Colonic mucosa (tissue), 4 donors: ENCODE measurements around the gene CACNG5. TPM values are rescaled to one million over a fixed set of nuclear protein-coding genes. Genes with fewer than 3 reads are reported as not detected.

ENCODE experiments used
- DNase-seq: peaks from one replicate; pipeline ENCODE4 v3.0.0-alpha.2; 2020
- H3K27ac ChIP-seq: fragments of 200-600 bp; one replicate; pipeline ENCODE4 v1.8.0; 2021
- H3K27me3 ChIP-seq: fragments of 200-600 bp; one replicate; pipeline ENCODE4 v1.8.0; 2021
- H3K36me3 ChIP-seq: fragments of 200-600 bp; one replicate; pipeline ENCODE4 v1.8.0; 2021
- H3K4me1 ChIP-seq: fragments of 200-600 bp; one replicate; pipeline ENCODE4 v1.8.0; 2021; ENCODE audit warnings: mild to moderate bottlenecking
- H3K4me3 ChIP-seq: fragments of 200-600 bp; one replicate; pipeline ENCODE4 v1.8.0; 2021
- H3K9ac ChIP-seq, 2 donors: one replicate each; pipeline ENCODE4 v1.7.0; 2013; ENCODE audit warnings: control low read depth in 2 of 2, low read depth in 2 of 2, low read length in 2 of 2
- H3K9me3 ChIP-seq: fragments of 200-600 bp; one replicate; pipeline ENCODE4 v1.8.0; 2021
- intact Hi-C: fragments of 100-400 bp; cut with DNase I; formaldehyde crosslinking; loops from one replicate; pipeline ENCODE4 v1.14.1; 2022
- total RNA-seq, 2 donors: library from RNA; stranded (reverse); fragmentation: NEBNext Ultra II Directional in 1 of 2; extraction: Animal tissue kit (Norgen Biotek cat#: 25700) in 1 of 2; gene quantifications; one replicate each; pipeline ENCODE4 v1.2.1, GENCODE V29; 2021
- TF ChIP-seq, protein P1 (sequence below): fragments of 200-600 bp; IDR thresholded peaks from one replicate; pipeline ENCODE4 v1.8.0; 2022; ENCODE audit warnings: antibody characterized with exemption, mild to moderate bottlenecking
- donor health status: healthy.
- donor health status: DM: no; HTN: no; CAD: no.
- donor health status: DM: no; HTN: no; CAD: no.

Gene CACNG5
- total RNA-seq, 2 donors from 2014 or later = 0.19 TPM; not detected in 1

DNA sequence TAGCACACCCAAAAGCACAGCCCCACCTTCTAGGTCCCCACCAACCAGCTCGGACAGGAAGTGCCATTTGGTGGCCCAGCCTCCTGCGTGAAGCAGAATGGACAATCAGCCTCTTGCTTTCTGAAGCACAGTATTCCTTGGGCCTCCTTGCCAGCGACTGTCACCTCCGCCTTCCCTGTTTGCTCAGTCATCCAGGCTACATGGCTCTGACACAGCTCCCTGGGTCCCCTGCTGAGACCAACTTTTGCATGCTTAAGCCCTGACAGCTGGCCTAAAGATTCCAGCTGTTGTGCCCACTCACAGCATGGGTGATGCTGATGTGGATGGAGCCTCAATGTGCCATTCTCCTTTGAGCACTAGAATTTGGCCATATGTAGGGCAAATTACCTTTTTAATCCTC lies 4.5 kb upstream of the CACNG5 start:
- Histone ChIP-seq H3K27ac (no peak overlapping the region), H3K36me3 (no peaks in the 10 kb centered on the region), H3K4me3 (no peak overlapping the region), H3K9ac (no peak overlapping the region), H3K4me1 (no peaks in the 10 kb centered on the region), H3K9me3 (no peaks in the 10 kb centered on the region), H3K27me3 (peaks cover 19% of the 10 kb centered on the region)
- no peak for DNase-seq
- TF ChIP-seq, protein P1, sequence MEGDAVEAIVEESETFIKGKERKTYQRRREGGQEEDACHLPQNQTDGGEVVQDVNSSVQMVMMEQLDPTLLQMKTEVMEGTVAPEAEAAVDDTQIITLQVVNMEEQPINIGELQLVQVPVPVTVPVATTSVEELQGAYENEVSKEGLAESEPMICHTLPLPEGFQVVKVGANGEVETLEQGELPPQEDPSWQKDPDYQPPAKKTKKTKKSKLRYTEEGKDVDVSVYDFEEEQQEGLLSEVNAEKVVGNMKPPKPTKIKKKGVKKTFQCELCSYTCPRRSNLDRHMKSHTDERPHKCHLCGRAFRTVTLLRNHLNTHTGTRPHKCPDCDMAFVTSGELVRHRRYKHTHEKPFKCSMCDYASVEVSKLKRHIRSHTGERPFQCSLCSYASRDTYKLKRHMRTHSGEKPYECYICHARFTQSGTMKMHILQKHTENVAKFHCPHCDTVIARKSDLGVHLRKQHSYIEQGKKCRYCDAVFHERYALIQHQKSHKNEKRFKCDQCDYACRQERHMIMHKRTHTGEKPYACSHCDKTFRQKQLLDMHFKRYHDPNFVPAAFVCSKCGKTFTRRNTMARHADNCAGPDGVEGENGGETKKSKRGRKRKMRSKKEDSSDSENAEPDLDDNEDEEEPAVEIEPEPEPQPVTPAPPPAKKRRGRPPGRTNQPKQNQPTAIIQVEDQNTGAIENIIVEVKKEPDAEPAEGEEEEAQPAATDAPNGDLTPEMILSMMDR = no peak
- intact Hi-C loops = no loop called here

DNA sequence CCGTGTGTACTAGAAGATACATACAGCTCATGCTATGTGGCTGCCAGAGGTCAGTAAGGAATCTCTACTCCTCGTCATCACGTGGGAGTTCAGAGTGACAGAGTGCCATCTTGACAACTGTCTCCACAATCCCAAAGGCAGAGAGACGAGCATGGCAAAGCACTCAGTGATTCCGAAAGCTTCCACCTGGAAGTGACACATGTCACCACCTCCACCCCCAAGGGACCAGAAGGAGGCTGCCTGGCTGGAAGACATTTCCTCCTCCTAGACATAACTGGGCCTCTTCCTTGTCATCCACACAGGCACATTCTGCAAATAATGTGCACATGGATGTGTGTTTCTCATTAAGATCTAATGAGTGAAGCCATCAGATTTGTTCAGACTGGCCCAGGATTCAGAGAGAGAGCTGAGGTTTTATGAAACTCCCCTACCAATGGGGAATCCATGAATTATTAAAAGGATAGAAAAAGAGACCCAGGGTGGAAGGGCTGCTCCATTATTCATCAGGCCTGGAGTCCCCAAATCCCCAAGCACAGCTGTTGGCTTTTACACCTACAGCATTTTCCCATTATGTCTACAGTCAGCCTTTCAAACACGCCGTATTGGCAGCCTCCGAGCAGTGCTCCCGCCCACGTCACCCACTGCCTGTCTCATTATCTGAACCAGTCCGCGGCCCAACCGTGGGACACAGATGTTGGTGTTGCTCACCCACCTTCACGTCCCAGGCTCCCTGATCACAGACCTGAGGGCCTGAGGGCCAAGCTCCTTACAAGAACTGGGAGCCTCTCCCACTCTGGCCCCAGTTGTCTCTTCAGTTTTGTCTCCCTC lies 3.3 kb upstream of the CACNG5 start:
- H3K4me3 ChIP-seq = no peak overlapping the region
- no peak overlapping the region for H3K9ac ChIP-seq
- H3K27me3 ChIP-seq = peaks cover 31% of the 10 kb centered on the region
- no peak overlapping the region for H3K27ac ChIP-seq
- no peaks in the 10 kb centered on the region for H3K36me3 ChIP-seq
- DNase-seq = no peak
- intact Hi-C loops = no loop called here
- TF ChIP-seq, protein P1 = no peak
- H3K9me3 ChIP-seq = no peaks in the 10 kb centered on the region
- no peaks in the 10 kb centered on the region for H3K4me1 ChIP-seq

DNA sequence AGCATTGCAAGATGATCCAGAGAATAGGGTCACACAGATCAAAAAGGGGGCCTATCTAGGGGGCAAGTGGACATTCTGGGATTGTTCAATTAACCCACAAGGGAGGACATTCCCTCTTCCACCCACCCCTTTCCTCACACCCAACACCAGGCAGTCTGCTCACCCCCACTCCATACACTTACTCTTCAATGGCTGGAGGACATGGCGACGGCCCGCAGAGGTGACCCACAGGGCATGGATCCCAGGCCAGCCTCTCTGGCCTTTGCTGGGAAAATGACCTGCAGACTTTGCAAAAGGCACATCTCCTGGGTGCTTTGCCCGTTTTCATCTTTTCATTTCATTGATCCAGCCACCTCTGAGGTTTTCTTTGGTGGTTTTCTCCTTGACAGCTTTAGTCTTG lies 1.7 kb upstream of the CACNG5 start:
- Histone ChIP-seq H3K9ac (no peak overlapping the region), H3K9me3 (no peaks in the 10 kb centered on the region), H3K4me3 (no peak overlapping the region), H3K27ac (no peak overlapping the region), H3K36me3 (no peaks in the 10 kb centered on the region), H3K27me3 (peaks cover 32% of the 10 kb centered on the region), H3K4me1 (no peaks in the 10 kb centered on the region)
- DNase-seq = no peak
- TF ChIP-seq, protein P1 = no peak
- intact Hi-C loops = no loop called here

DNA sequence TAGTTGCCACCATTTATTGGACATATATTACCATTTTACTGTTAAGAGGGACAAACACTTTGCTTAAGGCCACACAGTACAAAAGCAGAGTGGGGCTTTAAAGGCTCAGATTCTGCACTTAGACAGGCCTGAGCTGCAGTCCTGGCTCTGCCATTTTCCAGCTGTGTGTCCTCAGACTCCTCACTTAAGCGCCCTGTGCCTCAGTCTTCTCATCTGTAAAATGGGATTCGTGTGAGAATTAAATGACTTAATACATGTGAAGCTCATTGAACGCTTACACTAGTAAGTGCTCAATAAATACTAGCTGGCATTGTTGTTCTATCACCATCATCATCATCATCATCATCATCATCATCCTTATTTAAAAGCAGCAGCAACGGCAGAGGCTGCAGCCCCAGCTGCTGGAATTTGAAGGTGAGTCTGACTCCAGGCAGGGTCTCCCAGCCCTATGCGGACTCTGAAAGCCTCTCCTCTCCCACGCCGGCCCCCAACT lies 445 bp upstream of the CACNG5 start:
- TF ChIP-seq, protein P1 = no peak
- intact Hi-C loops = no loop called here
- no peaks in the 10 kb centered on the region for H3K36me3 ChIP-seq
- no peaks in the 10 kb centered on the region for H3K9me3 ChIP-seq
- H3K27me3 ChIP-seq = peaks cover 32% of the 10 kb centered on the region
- H3K27ac ChIP-seq = no peak overlapping the region
- DNase-seq = no peak
- no peaks in the 10 kb centered on the region for H3K4me1 ChIP-seq
- no peak overlapping the region for H3K4me3 ChIP-seq
- H3K9ac ChIP-seq = no peak overlapping the region

DNA sequence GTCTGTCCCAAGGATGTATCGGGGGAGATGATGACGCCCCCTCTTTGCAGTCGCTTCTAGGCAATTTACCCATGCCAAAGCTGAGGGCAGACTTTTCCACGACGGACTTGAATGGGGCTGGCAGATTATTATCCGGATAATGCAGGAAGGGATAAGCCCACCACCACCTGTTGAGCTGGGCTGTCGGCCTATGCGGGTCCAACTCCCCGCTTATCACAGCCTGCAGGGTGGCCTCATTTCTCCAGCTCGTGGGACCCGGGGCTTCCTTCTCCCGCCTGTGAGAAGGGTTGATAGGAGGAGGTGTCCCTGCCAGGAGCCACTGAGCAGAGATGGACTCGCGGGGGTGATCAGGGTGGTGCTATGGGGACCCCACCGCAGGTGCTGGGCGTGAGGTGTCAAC lies 559 bp downstream of the CACNG5 start:
- peaks cover 27% of the 10 kb centered on the region for H3K27me3 ChIP-seq
- TF ChIP-seq, protein P1 = no peak

More for the DNA sequence above, 559 bp downstream of the CACNG5 start:
- H3K27ac ChIP-seq = no peak overlapping the region
- no peaks in the 10 kb centered on the region for H3K36me3 ChIP-seq
- intact Hi-C loops = no loop called here
- H3K9me3 ChIP-seq = no peaks in the 10 kb centered on the region
- H3K4me3 ChIP-seq = no peak overlapping the region
- no peak for DNase-seq
- no peak overlapping the region for H3K9ac ChIP-seq
- no peaks in the 10 kb centered on the region for H3K4me1 ChIP-seq
